Neural crest cell (in vitro differentiated cells): ENCODE results near the gene WNT3. TPM values are rescaled to one million over a fixed set of nuclear protein-coding genes. Genes with fewer than 3 reads are reported as not detected.

Source experiments
- DNase-seq: peaks from one replicate; pipeline ENCODE4 v3.0.0; 2021; ENCODE audit warnings: low read depth, mixed read lengths, low spot score
- H3K27ac Mint-ChIP-seq: one replicate; pipeline ENCODE4 v1.8.0; 2021; ENCODE audit warnings: mild to moderate bottlenecking, mixed read lengths; ENCODE audit not compliant: unreplicated experiment
- H3K27me3 Mint-ChIP-seq: 2 replicates; pipeline ENCODE4 v1.8.0; 2021; ENCODE audit warnings: low read depth, mild to moderate bottlenecking, mixed read lengths
- H3K36me3 Mint-ChIP-seq: 2 replicates; pipeline ENCODE4 v1.8.0; 2021; ENCODE audit warnings: low read depth, mild to moderate bottlenecking, mixed read lengths
- H3K4me1 Mint-ChIP-seq: 2 replicates; pipeline ENCODE4 v1.8.0; 2021; ENCODE audit warnings: mixed read lengths
- H3K4me3 Mint-ChIP-seq: one replicate; pipeline ENCODE4 v1.8.0; 2021; ENCODE audit warnings: mild to moderate bottlenecking, mixed read lengths
- H3K9me3 Mint-ChIP-seq: 2 replicates; pipeline ENCODE4 v1.8.0; 2021; ENCODE audit warnings: mixed read lengths
- total RNA-seq: library from RNA; stranded (reverse); gene quantifications from 2 replicates; pipeline ENCODE4 v1.2.1, GENCODE V29; 2021
- TF ChIP-seq, protein P1 (sequence below): fragments of 200-600 bp; sonication (generic); conservative IDR thresholded peaks from 2 replicates; pipeline ENCODE4 v1.5.0; 2021; ENCODE audit warnings: antibody characterized with exemption, mild to moderate bottlenecking

WNT3 gene
- total RNA-seq, 1 donor from 2014 or later: 9.3 TPM

DNA sequence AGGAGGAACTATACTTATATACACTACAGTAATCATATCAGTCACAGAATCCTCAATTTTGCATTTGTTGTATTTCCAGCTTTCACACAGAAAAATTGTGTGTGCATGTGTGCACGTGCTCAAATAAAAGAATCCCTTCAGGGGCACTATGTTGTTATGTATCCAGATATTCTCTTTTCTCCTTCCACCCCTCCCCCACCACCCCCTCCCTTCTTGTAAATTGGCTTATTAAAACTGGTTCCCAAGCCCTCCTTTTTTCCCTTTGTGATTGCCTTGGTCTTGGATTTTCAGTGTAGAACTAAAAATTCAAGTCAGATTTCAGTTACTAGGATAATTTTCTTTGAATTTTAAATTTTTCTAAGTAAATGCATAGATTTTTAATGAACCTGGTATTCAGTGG is 86.3 kb downstream of the WNT3 start:
- Mint-ChIP-seq H3K4me1 (peaks cover 41% of the 10 kb centered on the region), H3K4me3 (peak overlapping the region; percentile 85), H3K9me3 (no peaks in the 10 kb centered on the region), H3K27ac (peak overlapping the region; percentile 51), H3K27me3 (no peaks in the 10 kb centered on the region), H3K36me3 (no peaks in the 10 kb centered on the region)
- DNase-seq: no peak
- TF ChIP-seq, protein P1, sequence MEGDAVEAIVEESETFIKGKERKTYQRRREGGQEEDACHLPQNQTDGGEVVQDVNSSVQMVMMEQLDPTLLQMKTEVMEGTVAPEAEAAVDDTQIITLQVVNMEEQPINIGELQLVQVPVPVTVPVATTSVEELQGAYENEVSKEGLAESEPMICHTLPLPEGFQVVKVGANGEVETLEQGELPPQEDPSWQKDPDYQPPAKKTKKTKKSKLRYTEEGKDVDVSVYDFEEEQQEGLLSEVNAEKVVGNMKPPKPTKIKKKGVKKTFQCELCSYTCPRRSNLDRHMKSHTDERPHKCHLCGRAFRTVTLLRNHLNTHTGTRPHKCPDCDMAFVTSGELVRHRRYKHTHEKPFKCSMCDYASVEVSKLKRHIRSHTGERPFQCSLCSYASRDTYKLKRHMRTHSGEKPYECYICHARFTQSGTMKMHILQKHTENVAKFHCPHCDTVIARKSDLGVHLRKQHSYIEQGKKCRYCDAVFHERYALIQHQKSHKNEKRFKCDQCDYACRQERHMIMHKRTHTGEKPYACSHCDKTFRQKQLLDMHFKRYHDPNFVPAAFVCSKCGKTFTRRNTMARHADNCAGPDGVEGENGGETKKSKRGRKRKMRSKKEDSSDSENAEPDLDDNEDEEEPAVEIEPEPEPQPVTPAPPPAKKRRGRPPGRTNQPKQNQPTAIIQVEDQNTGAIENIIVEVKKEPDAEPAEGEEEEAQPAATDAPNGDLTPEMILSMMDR: no peak

DNA sequence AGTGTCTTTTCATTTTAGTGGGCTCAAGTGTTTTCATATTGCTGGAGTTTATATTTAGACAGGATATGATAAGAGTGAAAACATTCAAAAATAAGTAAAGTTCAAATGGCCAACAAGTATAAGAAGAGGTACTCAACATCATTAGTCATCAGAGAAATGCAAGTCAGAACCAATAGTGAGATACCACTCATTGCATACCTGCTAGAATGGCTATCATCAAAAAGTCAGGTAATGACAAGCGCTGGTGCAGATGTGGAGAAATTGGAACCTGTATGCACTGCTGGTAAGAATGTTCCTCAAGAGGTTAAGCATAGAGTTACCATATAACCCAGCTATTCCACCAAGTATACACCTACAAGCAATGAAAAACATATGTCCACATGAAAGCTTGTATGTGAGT is 87.8 kb downstream of the WNT3 start:
- H3K27ac Mint-ChIP-seq: no peak overlapping the region
- TF ChIP-seq, protein P1: no peak
- H3K9me3 Mint-ChIP-seq: no peaks in the 10 kb centered on the region
- H3K36me3 Mint-ChIP-seq: no peaks in the 10 kb centered on the region
- peaks cover 54% of the 10 kb centered on the region for H3K4me1 Mint-ChIP-seq
- DNase-seq: no peak
- no peaks in the 10 kb centered on the region for H3K27me3 Mint-ChIP-seq
- no peak overlapping the region for H3K4me3 Mint-ChIP-seq

DNA sequence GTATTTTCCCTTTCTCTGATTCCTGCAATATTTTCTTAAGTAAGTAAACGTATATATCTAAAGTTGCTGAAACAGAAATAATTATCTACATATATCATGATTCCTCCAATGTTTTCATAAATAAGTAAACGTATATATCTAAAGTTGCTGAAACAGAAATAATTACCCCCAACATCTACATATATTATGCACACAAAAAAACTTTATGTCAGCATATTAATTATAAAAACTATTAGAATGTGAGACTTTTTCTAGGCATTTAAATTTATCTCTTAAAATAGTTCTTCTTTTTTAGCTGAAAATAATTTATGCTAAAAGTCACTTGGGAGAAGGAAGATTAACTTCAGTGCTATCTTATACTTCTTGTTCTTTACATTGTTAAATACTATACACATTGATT is 88.5 kb downstream of the WNT3 start:
- no peaks in the 10 kb centered on the region for H3K9me3 Mint-ChIP-seq
- no peaks in the 10 kb centered on the region for H3K27me3 Mint-ChIP-seq
- H3K4me1 Mint-ChIP-seq: peaks cover 54% of the 10 kb centered on the region
- TF ChIP-seq, protein P1: no peak
- no peak overlapping the region for H3K27ac Mint-ChIP-seq
- no peak for DNase-seq
- no peaks in the 10 kb centered on the region for H3K36me3 Mint-ChIP-seq
- H3K4me3 Mint-ChIP-seq: no peak overlapping the region

DNA sequence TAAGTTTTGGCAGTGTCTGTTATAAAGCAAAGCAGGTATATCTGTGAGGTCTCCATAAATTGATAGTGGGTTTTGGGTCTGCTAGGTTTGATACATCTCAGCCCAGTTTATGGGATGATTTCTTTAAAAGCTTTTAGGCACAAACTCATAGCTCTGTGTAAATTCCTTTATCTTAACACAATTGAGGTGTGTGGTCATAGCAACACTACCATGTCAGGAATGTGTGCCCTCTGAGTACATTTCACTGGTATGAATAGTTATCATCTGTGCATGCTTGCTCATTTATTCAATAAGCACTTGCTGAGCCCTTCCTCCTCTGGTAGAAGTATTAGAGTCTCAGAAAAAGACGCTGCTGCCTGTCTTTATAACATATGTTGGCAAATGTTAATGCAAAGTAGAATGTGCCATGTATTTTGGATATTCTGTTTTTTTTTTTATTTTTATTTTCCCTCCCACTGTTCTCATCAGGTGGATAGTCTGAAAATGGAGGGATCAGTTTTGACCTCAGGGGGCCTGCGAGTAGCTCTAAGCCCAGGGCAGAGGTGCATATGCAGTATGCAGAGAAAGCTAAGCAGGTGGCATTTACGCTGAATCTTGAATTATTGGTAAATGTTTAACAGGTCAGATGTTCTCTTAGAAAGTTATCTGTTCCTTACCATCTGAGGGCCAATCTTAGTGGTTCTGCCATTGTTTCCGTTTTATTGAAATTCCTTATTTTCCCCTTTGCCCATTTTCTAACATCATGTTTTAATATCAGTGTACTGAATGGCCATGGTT is 90.7 kb downstream of the WNT3 start:
- peaks cover 4% of the 10 kb centered on the region for H3K36me3 Mint-ChIP-seq
- no peaks in the 10 kb centered on the region for H3K9me3 Mint-ChIP-seq
- H3K27ac Mint-ChIP-seq: peak overlapping the region; percentile 10
- H3K4me3 Mint-ChIP-seq: peak overlapping the region; percentile 44
- no peak for DNase-seq
- no peaks in the 10 kb centered on the region for H3K27me3 Mint-ChIP-seq
- TF ChIP-seq, protein P1: no peak
- peaks cover 41% of the 10 kb centered on the region for H3K4me1 Mint-ChIP-seq

DNA sequence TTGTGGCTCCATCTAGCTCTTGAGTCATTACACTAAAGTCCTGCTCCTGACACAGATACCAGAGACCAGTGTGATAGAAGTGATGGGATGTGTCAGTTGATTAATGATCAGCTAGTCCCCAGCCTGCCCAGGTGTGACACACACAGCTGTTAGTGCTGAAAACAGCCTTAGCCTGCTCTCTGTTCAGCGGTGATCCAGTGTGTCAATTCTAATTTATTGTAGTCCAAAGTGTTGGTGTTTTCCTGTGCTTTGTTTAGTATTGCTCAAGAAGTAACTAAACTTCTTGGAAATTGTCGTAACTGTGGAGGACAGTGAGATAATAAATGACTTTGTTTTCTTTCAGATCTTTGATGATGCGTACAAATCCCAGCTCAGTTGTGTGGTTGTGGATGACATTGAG is 92.3 kb downstream of the WNT3 start:
- no peaks in the 10 kb centered on the region for H3K9me3 Mint-ChIP-seq
- peaks cover 7% of the 10 kb centered on the region for H3K36me3 Mint-ChIP-seq
- no peak overlapping the region for H3K4me3 Mint-ChIP-seq
- H3K27ac Mint-ChIP-seq: peak overlapping the region; percentile 16
- H3K27me3 Mint-ChIP-seq: no peaks in the 10 kb centered on the region
- H3K4me1 Mint-ChIP-seq: peaks cover 27% of the 10 kb centered on the region
- no peak for DNase-seq
- TF ChIP-seq, protein P1: no peak
